B cell (primary cell): ENCODE measurements around the gene DNAJC7. TPM values are rescaled to one million over a fixed set of nuclear protein-coding genes. Genes with fewer than 3 reads are reported as not detected.

Experiments
- ATAC-seq: fragments of 200-7000 bp; cut with Tn5 transposase; one replicate; pipeline ENCODE4 v1.10.0; 2021; ENCODE audit warnings: low read depth, mild to moderate bottlenecking, moderate number of reproducible peaks, moderate library complexity
- CTCF ChIA-PET: fragments of 350-600 bp; sonication (Branson Sonifier 250); formaldehyde crosslinking; loops from one replicate; lab custom pipeline; 2021; ENCODE audit warnings: antibody characterized with exemption, inconsistent platforms; lab: Charles Lee
- POLR2A ChIA-PET: fragments of 350-600 bp; sonication (Branson Sonifier 250); formaldehyde crosslinking; loops from one replicate; lab custom pipeline; 2021; ENCODE audit warnings: antibody characterized with exemption; lab: Charles Lee
- DNase-seq: peaks from one replicate; pipeline ENCODE4 v3.0.0; 2013
- H2AFZ ChIP-seq: 2 replicates; pipeline ENCODE4 v1.6.1; 2012; ENCODE audit warnings: mild to moderate bottlenecking, low read depth, low read length; ENCODE audit not compliant: insufficient read depth, poor library complexity, severe bottlenecking
- H3K27ac ChIP-seq, 2 donors: 1 replicate in 1 of 2; 2 replicates in 1 of 2; pipeline ENCODE4 v1.5.1; 2012 to 2013; ENCODE audit warnings: low read length in 2 of 2, mild to moderate bottlenecking in 2 of 2, moderate library complexity in 1 of 2
- H3K27me3 ChIP-seq, 4 experiments: fragments of 200-600 bp in 1 of 4; sonication (generic) in 1 of 4; replicated peaks in 1 of 4; 1 replicate in 2 of 4; 2 replicates in 2 of 4; pipeline versions ENCODE4 v1.6.1 to v1.7.0; 2013 to 2016; ENCODE audit warnings: low read length in 3 of 4, mild to moderate bottlenecking in 2 of 4, mixed read lengths in 1 of 4, moderate library complexity in 1 of 4; ENCODE audit not compliant: insufficient read depth in 4 of 4, control insufficient read depth in 3 of 4; ENCODE audit errors: control extremely low read depth in 1 of 4
- H3K36me3 ChIP-seq, 2 experiments: replicated peaks in 1 of 2; 1 replicate in 1 of 2; 2 replicates in 1 of 2; pipeline versions ENCODE4 v1.6.1 to v1.7.1; 2013; ENCODE audit warnings: low read length in 1 of 2; ENCODE audit not compliant: insufficient read depth in 2 of 2, control insufficient read depth in 1 of 2; ENCODE audit errors: control extremely low read depth in 1 of 2, extremely low read depth in 1 of 2
- H3K4me1 ChIP-seq, 2 donors: fragments of 200-600 bp in 1 of 2; sonication (generic) in 1 of 2; 1 replicate in 1 of 2; 2 replicates in 1 of 2; pipeline versions ENCODE4 v1.5.1 to v1.6.1; 2013 to 2017; ENCODE audit warnings: low read length in 2 of 2; ENCODE audit not compliant: control insufficient read depth in 2 of 2, insufficient read depth in 2 of 2
- H3K4me2 ChIP-seq: replicated peaks from 2 replicates; pipeline ENCODE3; 2012; ENCODE audit warnings: mild to moderate bottlenecking, low read depth, low read length; ENCODE audit not compliant: poor library complexity, severe bottlenecking
- H3K4me3 ChIP-seq, 5 experiments: fragments of 200-600 bp in 1 of 5; sonication (generic) in 1 of 5; 1 replicate in 3 of 5; 2 replicates in 2 of 5; pipeline versions ENCODE4 v1.5.1 to v1.7.0; 2011 to 2016; ENCODE audit warnings: low read length in 4 of 5, mild to moderate bottlenecking in 4 of 5, low read depth in 2 of 5, control low read depth in 1 of 5, moderate library complexity in 1 of 5; ENCODE audit not compliant: insufficient read depth in 1 of 5; ENCODE audit errors: control extremely low read depth in 1 of 5, extremely low read depth in 1 of 5
- H3K79me2 ChIP-seq: fragments of 200-600 bp; sonication (generic); one replicate; pipeline ENCODE4 v1.6.0; 2016; ENCODE audit warnings: low read length; ENCODE audit not compliant: control insufficient read depth, insufficient read depth
- H3K9ac ChIP-seq: fragments of 200-600 bp; sonication (generic); 2 replicates; pipeline ENCODE4 v1.6.1; 2017; ENCODE audit warnings: mild to moderate bottlenecking, low read length, moderate library complexity
- H3K9me3 ChIP-seq, 3 donors: one replicate each; pipeline versions ENCODE4 v1.6.1 to v1.7.1; 2013; ENCODE audit warnings: low read length in 2 of 3; ENCODE audit not compliant: control insufficient read depth in 2 of 3, insufficient read depth in 1 of 3; ENCODE audit errors: control extremely low read depth in 1 of 3
- H4K20me1 ChIP-seq: 2 replicates; pipeline ENCODE4 v1.6.0; 2012; ENCODE audit warnings: mild to moderate bottlenecking, low read length; ENCODE audit not compliant: insufficient read depth, control insufficient read depth, poor library complexity, severe bottlenecking
- H3K27ac Mint-ChIP-seq: one replicate; pipeline ENCODE4 v1.8.0; 2021; ENCODE audit warnings: mixed read lengths
- H3K27me3 Mint-ChIP-seq: one replicate; pipeline ENCODE4 v1.8.0; 2021; ENCODE audit warnings: mixed read lengths
- H3K4me1 Mint-ChIP-seq: one replicate; pipeline ENCODE4 v1.8.0; 2021; ENCODE audit warnings: mixed read lengths
- H3K4me3 Mint-ChIP-seq: one replicate; pipeline ENCODE4 v1.8.0; 2021; ENCODE audit warnings: mixed read lengths
- H3K9me3 Mint-ChIP-seq: one replicate; pipeline ENCODE4 v1.8.0; 2022; ENCODE audit warnings: mixed read lengths; ENCODE audit not compliant: insufficient read depth
- EZH2 ChIP-seq: IDR thresholded peaks from 2 replicates; pipeline ENCODE4 v1.6.1; 2012; ENCODE audit warnings: borderline replicate concordance, low read depth, mild to moderate bottlenecking, moderate library complexity, low read length; ENCODE audit not compliant: insufficient read depth, poor library complexity, severe bottlenecking
- WGBS: methylation state at CpG from one replicate; pipeline ENCODE4 v1.1.5; 2013; ENCODE audit warnings: missing lambda C conversion rate; ENCODE audit not compliant: insufficient coverage; 5-methylcytosine and 5-hydroxymethylcytosine counted together
- intact Hi-C: fragments of 100-400 bp; cut with micrococcal nuclease; formaldehyde crosslinking; loops from one replicate; pipeline ENCODE4 v1.10.0; 2022
- polyA plus RNA-seq: library from polyadenylated mRNA; depleted of rRNA; stranded (reverse); fragments of >200 nt; gene quantifications from 2 replicates; pipeline ENCODE4 v1.2.3, GENCODE V29; 2012
- total RNA-seq, 2 donors: library from RNA; stranded (reverse); fragments of 120-200 nt in 1 of 2; gene quantifications; 1 replicate in 1 of 2; 2 replicates in 1 of 2; pipeline versions ENCODE4 v1.2.3 to v1.2.4, GENCODE V29; 2013 to 2022
- TF ChIP-seq, protein P1 (sequence below): fragments of 200-600 bp; IDR thresholded peaks from one replicate; pipeline ENCODE4 v1.8.0; 2022; ENCODE audit warnings: antibody characterized with exemption, mild to moderate bottlenecking

Gene DNAJC7
- total and polyA plus RNA-seq, 2 donors (not counting 1 experiment from before 2014, with no cell fraction given), result 22.0 to 152 TPM

DNA sequence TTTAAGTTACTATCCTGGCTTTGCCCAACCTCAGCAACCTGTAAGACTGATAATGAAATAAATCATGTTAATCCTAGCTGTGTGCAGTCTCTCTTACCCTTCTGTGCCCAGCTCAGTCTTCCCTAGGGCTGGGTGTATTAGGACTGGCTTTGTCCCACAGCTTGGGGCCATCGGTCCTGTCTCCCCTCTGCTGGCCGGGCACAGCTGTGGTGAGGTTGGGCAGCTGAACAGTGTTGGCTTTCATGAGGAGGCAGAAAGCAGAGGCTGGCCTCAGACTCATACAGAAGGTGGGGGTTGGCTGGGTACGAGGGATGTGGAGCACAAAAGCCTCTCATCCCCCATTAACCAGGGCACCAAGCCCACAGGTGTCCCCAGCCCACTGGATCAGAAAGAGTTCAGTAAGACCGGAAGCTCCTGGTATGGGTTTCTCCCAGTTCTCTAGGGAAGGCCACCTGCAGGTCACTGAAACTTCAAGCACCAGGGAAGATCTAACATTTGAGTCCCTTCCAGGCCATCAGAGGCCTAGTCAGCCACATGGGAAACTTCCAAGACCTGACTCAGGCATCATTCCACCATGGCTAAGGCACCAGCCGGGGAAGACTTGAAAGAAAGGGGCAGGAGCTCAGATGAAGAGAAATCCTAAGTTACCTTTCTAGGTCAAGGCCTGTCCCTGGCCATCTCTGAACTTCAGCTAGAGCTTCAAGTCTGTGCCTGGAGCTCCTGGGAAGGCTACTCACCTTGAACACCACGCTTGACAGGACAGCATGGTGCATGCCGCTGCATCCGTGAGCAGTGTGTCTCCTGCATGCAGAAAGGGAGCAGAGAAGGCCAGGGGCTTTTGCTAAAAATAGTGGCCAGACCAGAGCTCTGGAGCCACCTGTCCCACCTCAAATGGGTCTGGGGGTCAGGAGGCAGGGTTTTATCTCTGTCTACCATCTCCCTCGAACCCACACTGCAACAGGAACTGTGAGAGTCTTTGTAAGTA, 41.8 kb downstream of the DNAJC7 start:
- H3K4me1 ChIP-seq, result peaks cover 11 to 39% of the 10 kb centered on the region in 2 donors
- H3K9me3 Mint-ChIP-seq, result no peaks in the 10 kb centered on the region
- ATAC-seq (no peak), DNase-seq (no peak)
- no peaks in the 10 kb centered on the region for H3K27me3 ChIP-seq
- no peaks in the 10 kb centered on the region for H3K27me3 Mint-ChIP-seq
- TF ChIP-seq, protein P1, sequence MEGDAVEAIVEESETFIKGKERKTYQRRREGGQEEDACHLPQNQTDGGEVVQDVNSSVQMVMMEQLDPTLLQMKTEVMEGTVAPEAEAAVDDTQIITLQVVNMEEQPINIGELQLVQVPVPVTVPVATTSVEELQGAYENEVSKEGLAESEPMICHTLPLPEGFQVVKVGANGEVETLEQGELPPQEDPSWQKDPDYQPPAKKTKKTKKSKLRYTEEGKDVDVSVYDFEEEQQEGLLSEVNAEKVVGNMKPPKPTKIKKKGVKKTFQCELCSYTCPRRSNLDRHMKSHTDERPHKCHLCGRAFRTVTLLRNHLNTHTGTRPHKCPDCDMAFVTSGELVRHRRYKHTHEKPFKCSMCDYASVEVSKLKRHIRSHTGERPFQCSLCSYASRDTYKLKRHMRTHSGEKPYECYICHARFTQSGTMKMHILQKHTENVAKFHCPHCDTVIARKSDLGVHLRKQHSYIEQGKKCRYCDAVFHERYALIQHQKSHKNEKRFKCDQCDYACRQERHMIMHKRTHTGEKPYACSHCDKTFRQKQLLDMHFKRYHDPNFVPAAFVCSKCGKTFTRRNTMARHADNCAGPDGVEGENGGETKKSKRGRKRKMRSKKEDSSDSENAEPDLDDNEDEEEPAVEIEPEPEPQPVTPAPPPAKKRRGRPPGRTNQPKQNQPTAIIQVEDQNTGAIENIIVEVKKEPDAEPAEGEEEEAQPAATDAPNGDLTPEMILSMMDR, result no peak
- TF ChIP-seq EZH2, result no peak
- ChIA-PET POLR2A (interaction anchor here (1.2 kb wide), 1 partner anchor 9 kb away, joined by 3 read pairs; the partner anchor contains the start of gene CNP), CTCF (interaction anchor here (0.6 to 2.8 kb wide), 4 partner anchors 12 to 93 kb away, joined by 3 to 11 read pairs (median 6); partner anchors contain the start of gene DNAJC7)
- peaks cover 33% of the 10 kb centered on the region for H4K20me1 ChIP-seq
- H3K27ac ChIP-seq, result no peak overlapping the region
- no peak overlapping the region for H3K4me2 ChIP-seq
- H2AFZ ChIP-seq, result no peak overlapping the region
- H3K36me3 ChIP-seq, result peaks cover 5 to 73% of the 10 kb centered on the region in 2 experiments
- H3K4me3 Mint-ChIP-seq, result no peak overlapping the region
- peaks cover 16% of the 10 kb centered on the region for H3K79me2 ChIP-seq
- intact Hi-C loops, result no loop called here
- 95% methylated on average over 8 of the region's 9 CpGs for WGBS
- peaks cover 34% of the 10 kb centered on the region for H3K4me1 Mint-ChIP-seq
- no peak overlapping the region for H3K4me3 ChIP-seq
- H3K9ac ChIP-seq, result no peak overlapping the region
- peak overlapping the region; percentile 56 for H3K27ac Mint-ChIP-seq
- peaks cover 0 to 3% (median 0%) of the 10 kb centered on the region in 3 donors for H3K9me3 ChIP-seq
